IPS-15b (cell line): Measurements from ENCODE around the gene FRMD5.

Experiments
- H3K27me3 ChIP-seq: one replicate; pipeline ENCODE4 v1.6.1; 2013; ENCODE audit warnings: low read length; ENCODE audit not compliant: control insufficient read depth, insufficient read depth
- H3K36me3 ChIP-seq: one replicate; pipeline ENCODE4 v1.6.1; 2013; ENCODE audit warnings: low read length; ENCODE audit not compliant: control insufficient read depth, insufficient read depth
- H3K4me1 ChIP-seq: one replicate; pipeline ENCODE4 v1.6.1; 2013; ENCODE audit warnings: mild to moderate bottlenecking, low read length; ENCODE audit not compliant: control insufficient read depth, insufficient read depth
- H3K4me3 ChIP-seq: one replicate; pipeline ENCODE4 v1.5.1; 2013; ENCODE audit warnings: low read depth, low read length
- H3K9ac ChIP-seq: one replicate; pipeline ENCODE4 v1.6.1; 2013; ENCODE audit warnings: low read depth, mild to moderate bottlenecking, low read length
- H3K9me3 ChIP-seq: one replicate; pipeline ENCODE4 v1.6.1; 2013; ENCODE audit warnings: mild to moderate bottlenecking, low read length; ENCODE audit not compliant: control insufficient read depth, insufficient read depth

FRMD5 gene

GRCh38 chr15:43821505-43821904 is 373.6 kb downstream of the FRMD5 start:
- Histone ChIP-seq H3K4me1 (no peaks in the 10 kb centered on the region), H3K4me3 (no peak overlapping the region), H3K9ac (no peak overlapping the region), H3K9me3 (no peaks in the 10 kb centered on the region), H3K36me3 (peaks cover 8% of the 10 kb centered on the region), H3K27me3 (peaks cover 9% of the 10 kb centered on the region)
